GM12878 (cell line): Measurements from ENCODE around the gene INPP4B.

ENCODE experiments used
- CTCF ChIP-seq, 3 experiments: IDR thresholded peaks in 2 of 3; conservative IDR thresholded peaks in 1 of 3; 2 replicates each; pipeline ENCODE4 v1.5.1; 2011; ENCODE audit warnings: low read depth in 3 of 3, low read length in 3 of 3, mild to moderate bottlenecking in 3 of 3, control low read depth in 2 of 3, moderate library complexity in 2 of 3, inconsistent platforms in 1 of 3, mixed read lengths in 1 of 3; ENCODE audit not compliant: control insufficient read depth in 2 of 3, insufficient read depth in 1 of 3; ENCODE audit errors: extremely low read depth in 1 of 3
- CUX1 ChIP-seq: IDR thresholded peaks from 2 replicates; pipeline ENCODE4 v1.6.1; 2012; ENCODE audit warnings: improper control_type of control experiment, low read depth, low read length; ENCODE audit not compliant: insufficient replicate concordance
- ETV6 ChIP-seq, 2 experiments: fragments of 450-650 bp in 1 of 2; IDR thresholded peaks in 1 of 2; conservative IDR thresholded peaks in 1 of 2; 2 replicates each; pipeline ENCODE4 v1.6.1; 2014; ENCODE audit warnings: antibody characterized with exemption in 1 of 2, borderline replicate concordance in 1 of 2, low read depth in 1 of 2, mild to moderate bottlenecking in 1 of 2, moderate library complexity in 1 of 2
- MXI1 ChIP-seq: fragments of 150-350 bp; IDR thresholded peaks from 2 replicates; pipeline ENCODE4 v1.6.1; 2011; ENCODE audit warnings: low read depth, mild to moderate bottlenecking, inconsistent platforms, low read length, improper control_type of control experiment
- POLR2AphosphoS2 ChIP-seq: IDR thresholded peaks from 2 replicates; pipeline ENCODE4 v1.6.1; 2011; ENCODE audit warnings: low read depth, mild to moderate bottlenecking, low read length, improper control_type of control experiment, moderate library complexity
- RFX5 ChIP-seq: IDR thresholded peaks from 2 replicates; pipeline ENCODE4 v1.6.1; 2011; ENCODE audit warnings: low read depth, low read length, improper control_type of control experiment
- SPI1 ChIP-seq: IDR thresholded peaks from 2 replicates; pipeline ENCODE4 v1.6.1; 2011; ENCODE audit warnings: low read depth, mild to moderate bottlenecking, low read length, moderate library complexity, borderline replicate concordance; ENCODE audit not compliant: insufficient read depth
- TF ChIP-seq, protein P1 (sequence below): IDR thresholded peaks from 2 replicates; pipeline ENCODE4 v1.6.1; 2012; ENCODE audit warnings: low read depth, low read length, improper control_type of control experiment

- no peak for TF ChIP-seq MXI1
- TF ChIP-seq CTCF (IDR thresholded peaks at IDR 0.05 in 2 of 3, conservative IDR thresholded peaks at IDR 0.05 in 1 of 3; ENCODE audit: control insufficient read depth in 2 of 3, extremely low read depth in 1 of 3, insufficient read depth in 1 of 3, low read depth in 3 of 3, low read length in 3 of 3): no peak
- TF ChIP-seq RFX5: no peak
- TF ChIP-seq POLR2AphosphoS2: no peak
- no peak for TF ChIP-seq SPI1
- TF ChIP-seq ETV6 (conservative IDR thresholded peaks at IDR 0.05 in 1 of 2, IDR thresholded peaks at IDR 0.05 in 1 of 2; ENCODE audit: borderline replicate concordance in 1 of 2, low read depth in 1 of 2): no peak
- no peak for TF ChIP-seq CUX1
- TF ChIP-seq, protein P1, sequence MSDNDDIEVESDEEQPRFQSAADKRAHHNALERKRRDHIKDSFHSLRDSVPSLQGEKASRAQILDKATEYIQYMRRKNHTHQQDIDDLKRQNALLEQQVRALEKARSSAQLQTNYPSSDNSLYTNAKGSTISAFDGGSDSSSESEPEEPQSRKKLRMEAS: no peak
Measured at GRCh38 chr4:142104041-142104440, 742.1 kb downstream of the INPP4B start.
